LHCN-M2 (cell line): ENCODE data around the gene ABCG1. TPM values are rescaled to one million over a fixed set of nuclear protein-coding genes. Genes with fewer than 3 reads are reported as not detected.

Source experiments
- DNase-seq: peaks from one replicate; pipeline ENCODE4 v3.0.0-alpha.2; 2012; ENCODE audit warnings: low read depth
- total RNA-seq: library from RNA; depleted of rRNA; stranded (reverse); fragments of >200 nt; gene quantifications from 2 replicates; pipeline ENCODE4 v1.2.3, GENCODE V29; 2014; rRNA removed

Gene ABCG1
- total RNA-seq, 1 experiment from 2014 or later: not detected

- DNase-seq: no peak
Measured at GRCh38 chr21:42344631-42345030, 125.7 kb downstream of the ABCG1 start.

- DNase-seq: no peak
Measured at GRCh38 chr21:42346441-42346840, 127.5 kb downstream of the ABCG1 start.

Other genes starting within 250 kb of the ABCG1 start
- gene ZBTB21, start 208.8 kb upstream of the ABCG1 start, total RNA-seq: 7.4 and 8.3 TPM in 2 replicates
- not detected in 2 replicates for gene UMODL1, start 147.8 kb upstream of the ABCG1 start, total RNA-seq
- not detected in 2 replicates for gene TFF3, start 96.3 kb downstream of the ABCG1 start, total RNA-seq
- gene TFF2, start 131.9 kb downstream of the ABCG1 start, total RNA-seq: not detected in 2 replicates
- not detected in 2 replicates for gene TFF1, start 147.4 kb downstream of the ABCG1 start, total RNA-seq
- gene TMPRSS3, start 176.9 kb downstream of the ABCG1 start, total RNA-seq: not detected in 2 replicates
- gene UBASH3A, start 184.8 kb downstream of the ABCG1 start, total RNA-seq: not detected in 2 replicates